Measurements from ENCODE around the gene MDM2. TPM values are rescaled to one million over a fixed set of nuclear protein-coding genes. Genes with fewer than 3 reads are reported as not detected.

Gene MDM2
- total RNA-seq, 1 experiment from 2014 or later, result 97.1 TPM

- no peaks in the 10 kb centered on the region for H3K9me3 Mint-ChIP-seq (ENCODE audit: low read depth, unreplicated experiment)
- intact Hi-C loops (cut with micrococcal nuclease; ENCODE audit: unreplicated experiment), result no loop called here
- H3K4me1 Mint-ChIP-seq (ENCODE audit: low read depth, unreplicated experiment), result no peaks in the 10 kb centered on the region
- no peaks in the 10 kb centered on the region for H3K27me3 Mint-ChIP-seq (ENCODE audit: unreplicated experiment)
- H3K36me3 Mint-ChIP-seq (ENCODE audit: insufficient read depth, unreplicated experiment), result no peaks in the 10 kb centered on the region
- H3K4me3 Mint-ChIP-seq (ENCODE audit: low read depth, unreplicated experiment), result no peak overlapping the region
- no peak for DNase-seq
- CTCF ChIA-PET, result no interaction called here
- BruUV-seq (replicated peaks), result no TSS peak
- no peak for TF ChIP-seq CTCF (IDR thresholded peaks at IDR 0.05; ENCODE audit: unreplicated experiment)
- no peak overlapping the region for H3K27ac Mint-ChIP-seq (ENCODE audit: unreplicated experiment)
Observed at GRCh38 chr12:68767191-68767590, 40.8 kb upstream of the MDM2 start.

- Mint-ChIP-seq H3K4me3 (ENCODE audit: low read depth, unreplicated experiment) (no peak overlapping the region), H3K27me3 (ENCODE audit: unreplicated experiment) (no peaks in the 10 kb centered on the region), H3K4me1 (ENCODE audit: low read depth, unreplicated experiment) (no peaks in the 10 kb centered on the region), H3K27ac (ENCODE audit: unreplicated experiment) (no peak overlapping the region), H3K9me3 (ENCODE audit: low read depth, unreplicated experiment) (no peaks in the 10 kb centered on the region), H3K36me3 (ENCODE audit: insufficient read depth, unreplicated experiment) (no peaks in the 10 kb centered on the region)
- intact Hi-C loops (cut with micrococcal nuclease; ENCODE audit: unreplicated experiment), result no loop called here
- no peak for TF ChIP-seq CTCF (IDR thresholded peaks at IDR 0.05; ENCODE audit: unreplicated experiment)
- no TSS peak for BruUV-seq (replicated peaks)
- DNase-seq, result no peak
- CTCF ChIA-PET, result no interaction called here
Observed at GRCh38 chr12:68768431-68768939, 39.5 kb upstream of the MDM2 start.

DNA sequence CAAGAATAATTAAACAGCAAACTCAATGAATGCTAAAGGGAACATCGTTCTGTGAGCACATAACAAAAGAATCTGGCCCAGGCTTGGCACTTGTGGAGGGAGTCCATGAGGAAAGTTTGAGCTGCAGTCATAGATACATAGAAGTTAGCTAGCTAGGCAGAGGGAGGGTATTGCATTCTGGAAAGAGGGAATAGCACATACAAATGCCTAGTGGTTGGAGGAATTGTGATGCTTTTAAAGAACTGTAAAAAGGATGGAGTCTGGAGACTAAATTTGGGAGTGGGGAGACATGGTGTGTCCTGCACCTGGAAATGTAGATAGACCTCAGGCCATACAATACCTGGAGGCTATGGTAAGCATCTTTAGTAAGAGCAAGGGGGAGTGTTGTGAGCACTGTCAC is 38.0 kb upstream of the MDM2 start:
- Mint-ChIP-seq H3K27ac (ENCODE audit: unreplicated experiment) (no peak overlapping the region), H3K4me3 (ENCODE audit: low read depth, unreplicated experiment) (no peak overlapping the region), H3K27me3 (ENCODE audit: unreplicated experiment) (no peaks in the 10 kb centered on the region), H3K9me3 (ENCODE audit: low read depth, unreplicated experiment) (no peaks in the 10 kb centered on the region), H3K4me1 (ENCODE audit: low read depth, unreplicated experiment) (no peaks in the 10 kb centered on the region), H3K36me3 (ENCODE audit: insufficient read depth, unreplicated experiment) (no peaks in the 10 kb centered on the region)
- CTCF ChIA-PET, result no interaction called here
- no peak for DNase-seq
- no TSS peak for BruUV-seq (replicated peaks)
- no peak for TF ChIP-seq CTCF (IDR thresholded peaks at IDR 0.05; ENCODE audit: unreplicated experiment)
- intact Hi-C loops (cut with micrococcal nuclease; ENCODE audit: unreplicated experiment), result no loop called here

GRCh38 chr12:68771223-68771925 is 36.6 kb upstream of the MDM2 start:
- no peaks in the 10 kb centered on the region for H3K9me3 Mint-ChIP-seq (ENCODE audit: low read depth, unreplicated experiment)
- no peak for DNase-seq
- BruUV-seq (replicated peaks), result no TSS peak
- H3K4me3 Mint-ChIP-seq (ENCODE audit: low read depth, unreplicated experiment), result no peak overlapping the region
- no peak for TF ChIP-seq CTCF (IDR thresholded peaks at IDR 0.05; ENCODE audit: unreplicated experiment)
- no peaks in the 10 kb centered on the region for H3K27me3 Mint-ChIP-seq (ENCODE audit: unreplicated experiment)
- intact Hi-C loops (cut with micrococcal nuclease; ENCODE audit: unreplicated experiment), result no loop called here
- H3K4me1 Mint-ChIP-seq (ENCODE audit: low read depth, unreplicated experiment), result no peaks in the 10 kb centered on the region
- no peaks in the 10 kb centered on the region for H3K36me3 Mint-ChIP-seq (ENCODE audit: insufficient read depth, unreplicated experiment)
- no peak overlapping the region for H3K27ac Mint-ChIP-seq (ENCODE audit: unreplicated experiment)
- CTCF ChIA-PET, result no interaction called here
